MCF 10A (cell line): ENCODE results near the gene DGCR2. TPM values are rescaled to one million over a fixed set of nuclear protein-coding genes. Genes with fewer than 3 reads are reported as not detected.
"Not testable (repeated sequence)": the region's sequence is repeated elsewhere in the genome, so short reads cannot be mapped to it uniquely, and the experiment has no call there.

Experiments
- BruUV-seq: library from RNA; stranded (reverse); fragments of 400-500 nt; replicated peaks from 2 replicates; lab custom pipeline; 2021; lab: Mats Ljungman, UMichigan
- CTCF ChIA-PET: fragments of 300-600 bp; sonication (Branson Sonifier 250); formaldehyde crosslinking; extraction: SDS; loops from one replicate; lab custom pipeline; 2021; ENCODE audit warnings: antibody characterized with exemption, inconsistent platforms; lab: Yijun Ruan, JAX
- POLR2A ChIA-PET: fragments of 300-600, 350-650 bp; sonication (Branson Sonifier 250); formaldehyde crosslinking; extraction: SDS; loops from one replicate; lab custom pipeline; 2020; ENCODE audit warnings: antibody characterized with exemption, inconsistent platforms; lab: Yijun Ruan, JAX
- DNase-seq: peaks from one replicate; pipeline ENCODE4 v3.0.0-alpha.2; 2018; ENCODE audit not compliant: unreplicated experiment
- H3K27ac Mint-ChIP-seq: one replicate; pipeline ENCODE4 v1.8.0; 2022; ENCODE audit warnings: mild to moderate bottlenecking, low read depth, mixed read lengths; ENCODE audit not compliant: unreplicated experiment
- H3K27me3 Mint-ChIP-seq: one replicate; pipeline ENCODE4 v1.8.0; 2022; ENCODE audit warnings: mixed read lengths; ENCODE audit not compliant: insufficient read depth, unreplicated experiment
- H3K36me3 Mint-ChIP-seq: one replicate; pipeline ENCODE4 v1.8.0; 2022; ENCODE audit warnings: mild to moderate bottlenecking, moderate library complexity, mixed read lengths; ENCODE audit not compliant: insufficient read depth, unreplicated experiment
- H3K4me1 Mint-ChIP-seq: one replicate; pipeline ENCODE4 v1.8.0; 2022; ENCODE audit warnings: mixed read lengths; ENCODE audit not compliant: insufficient read depth, unreplicated experiment
- H3K4me3 Mint-ChIP-seq: one replicate; pipeline ENCODE4 v1.8.0; 2022; ENCODE audit warnings: mild to moderate bottlenecking, moderate library complexity, mixed read lengths; ENCODE audit not compliant: unreplicated experiment
- H3K9me3 Mint-ChIP-seq: one replicate; pipeline ENCODE4 v1.8.0; 2022; ENCODE audit warnings: mixed read lengths; ENCODE audit not compliant: unreplicated experiment
- intact Hi-C: fragments of 100-400 bp; cut with micrococcal nuclease; formaldehyde crosslinking; loops from 2 replicates; pipeline ENCODE4 v1.14.1; 2022
- total RNA-seq: library from RNA; stranded (reverse); gene quantifications from 2 replicates; pipeline ENCODE4 v1.2.3, GENCODE V29; 2022
- TF ChIP-seq, protein P1 (sequence below): fragments of 200-600 bp; IDR thresholded peaks from one replicate; pipeline ENCODE4 v1.8.0; 2022; ENCODE audit warnings: antibody characterized with exemption, mild to moderate bottlenecking; ENCODE audit not compliant: unreplicated experiment

The DGCR2 gene
- total RNA-seq, 1 experiment from 2014 or later = 41.2 TPM

DNA sequence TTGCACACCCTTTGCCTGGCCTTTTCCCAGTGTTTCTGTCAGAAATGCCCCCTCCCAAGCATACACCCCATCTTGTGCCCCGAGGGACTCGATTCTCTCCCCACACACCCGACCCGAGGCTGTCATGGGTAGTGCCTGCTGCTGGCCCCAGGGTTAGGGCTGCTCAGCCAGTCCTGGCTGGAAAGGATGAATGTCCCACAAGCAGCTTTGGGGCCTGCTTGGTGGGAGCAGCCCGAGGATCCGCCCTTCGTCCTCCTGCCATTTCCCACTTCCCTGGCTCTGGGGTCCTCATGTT lies 131.1 kb downstream of the DGCR2 start:
- Mint-ChIP-seq H3K27ac (no peak overlapping the region), H3K27me3 (peaks cover 22% of the 10 kb centered on the region), H3K9me3 (no peaks in the 10 kb centered on the region), H3K4me1 (no peaks in the 10 kb centered on the region), H3K36me3 (no peaks in the 10 kb centered on the region), H3K4me3 (no peak overlapping the region)
- DNase-seq = no peak
- POLR2A ChIA-PET = no interaction called here
- intact Hi-C loops = no loop called here
- TF ChIP-seq, protein P1, sequence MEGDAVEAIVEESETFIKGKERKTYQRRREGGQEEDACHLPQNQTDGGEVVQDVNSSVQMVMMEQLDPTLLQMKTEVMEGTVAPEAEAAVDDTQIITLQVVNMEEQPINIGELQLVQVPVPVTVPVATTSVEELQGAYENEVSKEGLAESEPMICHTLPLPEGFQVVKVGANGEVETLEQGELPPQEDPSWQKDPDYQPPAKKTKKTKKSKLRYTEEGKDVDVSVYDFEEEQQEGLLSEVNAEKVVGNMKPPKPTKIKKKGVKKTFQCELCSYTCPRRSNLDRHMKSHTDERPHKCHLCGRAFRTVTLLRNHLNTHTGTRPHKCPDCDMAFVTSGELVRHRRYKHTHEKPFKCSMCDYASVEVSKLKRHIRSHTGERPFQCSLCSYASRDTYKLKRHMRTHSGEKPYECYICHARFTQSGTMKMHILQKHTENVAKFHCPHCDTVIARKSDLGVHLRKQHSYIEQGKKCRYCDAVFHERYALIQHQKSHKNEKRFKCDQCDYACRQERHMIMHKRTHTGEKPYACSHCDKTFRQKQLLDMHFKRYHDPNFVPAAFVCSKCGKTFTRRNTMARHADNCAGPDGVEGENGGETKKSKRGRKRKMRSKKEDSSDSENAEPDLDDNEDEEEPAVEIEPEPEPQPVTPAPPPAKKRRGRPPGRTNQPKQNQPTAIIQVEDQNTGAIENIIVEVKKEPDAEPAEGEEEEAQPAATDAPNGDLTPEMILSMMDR = no peak
- no TSS peak for BruUV-seq
- CTCF ChIA-PET = no interaction called here

DNA sequence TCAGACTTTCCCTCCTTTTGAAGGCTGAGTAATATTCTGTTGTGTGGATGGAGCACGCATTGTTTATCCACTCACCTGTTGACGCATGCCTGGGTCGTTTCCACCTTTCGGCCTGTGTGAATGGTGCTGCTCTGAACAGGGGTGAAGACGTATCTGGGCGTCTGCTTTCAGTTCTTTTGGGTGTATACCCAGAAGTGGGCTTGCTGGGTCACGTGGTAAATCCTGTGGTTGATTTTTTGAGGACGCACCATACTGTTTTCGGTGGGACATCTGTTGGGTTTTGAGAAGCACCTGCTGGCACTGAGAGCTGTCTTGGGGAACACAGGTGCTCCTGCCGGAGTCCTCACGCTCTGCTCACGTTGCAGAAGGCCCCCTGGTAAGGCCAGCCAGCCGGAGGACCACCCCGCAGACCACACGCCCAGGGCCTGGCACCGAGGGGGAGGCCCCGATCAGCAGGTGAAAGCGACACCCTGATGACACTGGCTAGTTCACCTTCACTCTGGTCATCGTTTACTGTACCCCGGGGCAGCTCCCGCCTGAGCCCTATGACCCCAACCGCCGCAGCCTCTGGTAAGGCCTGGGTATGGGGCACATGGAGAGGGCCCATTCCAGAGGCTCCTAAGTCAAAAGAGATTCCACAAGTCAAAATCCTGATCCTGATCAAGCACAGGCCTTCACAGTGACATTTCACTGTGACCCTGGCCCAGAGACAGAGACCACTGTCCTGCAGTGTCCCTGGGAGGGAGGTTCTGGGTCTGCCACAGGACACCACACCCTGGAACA lies 131.7 kb downstream of the DGCR2 start:
- CTCF ChIA-PET = no interaction called here

DNA sequence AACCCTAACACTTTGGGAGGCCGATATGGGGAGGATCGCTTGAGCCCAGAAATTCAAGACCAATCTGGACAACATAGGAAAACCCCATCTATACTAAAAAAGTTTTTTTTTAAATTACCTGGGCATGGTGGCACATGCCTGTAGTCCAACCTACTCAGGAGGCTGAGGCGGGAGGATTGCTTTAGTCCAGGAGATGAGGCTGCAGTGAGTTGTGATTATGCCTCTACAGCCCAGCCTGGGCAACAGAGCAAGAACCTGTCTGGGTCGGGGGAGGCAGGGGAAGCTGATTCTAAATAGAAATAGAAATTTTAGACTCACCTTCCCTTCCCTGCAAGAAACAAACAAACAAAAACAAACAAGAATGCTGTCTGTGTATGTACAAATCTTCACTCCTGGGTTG lies 133.3 kb downstream of the DGCR2 start:
- BruUV-seq = no TSS peak
- intact Hi-C loops = no loop called here
- H3K36me3 Mint-ChIP-seq = no peaks in the 10 kb centered on the region
- ChIA-PET POLR2A (no interaction called here), CTCF (no interaction called here)
- TF ChIP-seq, protein P1 = no peak
- H3K4me3 Mint-ChIP-seq = no peak overlapping the region
- no peaks in the 10 kb centered on the region for H3K4me1 Mint-ChIP-seq
- no peak overlapping the region for H3K27ac Mint-ChIP-seq
- DNase-seq = no peak
- H3K27me3 Mint-ChIP-seq = peaks cover 22% of the 10 kb centered on the region
- H3K9me3 Mint-ChIP-seq = no peaks in the 10 kb centered on the region

More for the DNA sequence above, 131.7 kb downstream of the DGCR2 start:
- Mint-ChIP-seq H3K27ac (no peak overlapping the region), H3K9me3 (no peaks in the 10 kb centered on the region), H3K27me3 (peaks cover 22% of the 10 kb centered on the region), H3K4me3 (no peak overlapping the region), H3K36me3 (no peaks in the 10 kb centered on the region), H3K4me1 (no peaks in the 10 kb centered on the region)
- POLR2A ChIA-PET = no interaction called here
- TF ChIP-seq, protein P1 = no peak
- intact Hi-C loops = no loop called here
- DNase-seq = no peak
- no TSS peak for BruUV-seq

DNA sequence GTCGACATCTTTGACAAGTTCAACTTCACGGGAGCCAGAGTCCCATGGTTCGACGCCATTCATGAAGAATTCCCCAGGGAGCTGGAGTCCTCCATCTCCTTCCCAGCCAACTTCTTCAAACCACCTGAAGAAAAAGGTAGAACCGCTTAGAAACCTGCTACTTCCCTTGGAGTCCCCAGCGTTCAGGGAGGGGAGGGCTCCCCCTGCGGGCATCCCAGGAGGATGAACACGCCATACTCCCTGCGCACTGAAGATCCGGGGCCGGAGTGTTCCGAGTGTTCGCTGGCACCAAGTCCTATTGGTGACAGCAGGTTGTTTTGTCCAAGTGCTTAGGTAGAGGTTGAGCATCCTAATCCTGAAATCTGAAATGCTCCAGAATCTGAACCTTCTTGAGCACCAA lies 134.4 kb downstream of the DGCR2 start:
- Mint-ChIP-seq H3K4me3 (no peak overlapping the region), H3K27ac (no peak overlapping the region), H3K9me3 (no peaks in the 10 kb centered on the region), H3K36me3 (no peaks in the 10 kb centered on the region), H3K27me3 (peaks cover 22% of the 10 kb centered on the region), H3K4me1 (no peaks in the 10 kb centered on the region)
- CTCF ChIA-PET = interaction anchor here (0.7 kb wide), 1 partner anchor 166 kb away, joined by 3 read pairs; no protein-coding TSS in a partner anchor
- POLR2A ChIA-PET = no interaction called here
- no TSS peak for BruUV-seq
- DNase-seq = no peak
- intact Hi-C loops = no loop called here
- TF ChIP-seq, protein P1 = no peak

DNA sequence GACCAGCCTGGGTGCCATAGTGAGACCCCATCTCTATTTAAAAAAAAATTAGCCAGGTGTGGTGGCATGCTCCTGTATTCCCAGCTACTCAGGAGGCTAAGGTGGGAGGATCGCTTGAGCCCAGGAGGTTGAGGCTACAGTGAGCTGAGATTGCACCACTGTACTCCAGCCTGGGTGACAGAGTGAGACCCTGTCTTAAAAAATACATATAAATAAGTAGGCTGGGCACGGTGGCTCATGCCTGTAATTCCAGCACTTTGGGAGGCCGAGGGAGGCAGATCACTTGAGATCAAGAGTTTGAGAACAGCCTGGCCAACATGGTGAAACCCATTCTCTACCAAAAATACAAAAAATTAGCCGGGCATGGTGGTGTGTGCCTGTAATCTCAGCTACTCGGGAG lies 135.1 kb downstream of the DGCR2 start:
- CTCF ChIA-PET, POLR2A ChIA-PET, H3K4me1 Mint-ChIP-seq, DNase-seq, H3K4me3 Mint-ChIP-seq, H3K9me3 Mint-ChIP-seq, H3K27ac Mint-ChIP-seq, H3K36me3 Mint-ChIP-seq, intact Hi-C loops, BruUV-seq: not testable (repeated sequence)
- peaks cover 22% of the 10 kb centered on the region for H3K27me3 Mint-ChIP-seq
